ENCODE measurements around the gene OR8B12. TPM values are rescaled to one million over a fixed set of nuclear protein-coding genes. Genes with fewer than 3 reads are reported as not detected.

OR8B12 gene
- polyA plus RNA-seq, 2 of the 4 experiments (the other 2 are of a cell fraction): not detected

- TF ChIP-seq BHLHE40 (IDR thresholded peaks at IDR 0.05; ENCODE audit: low read depth, low read length): no peak
- TF ChIP-seq JUNB (IDR thresholded peaks at IDR 0.05): no peak
- no peak for TF ChIP-seq FOXS1 (CRISPR knock-in tag; IDR thresholded peaks at IDR 0.05)
- no peak for TF ChIP-seq ZNF302 (CRISPR knock-in tag; IDR thresholded peaks at IDR 0.05)
- TF ChIP-seq RARB (CRISPR knock-in tag; IDR thresholded peaks at IDR 0.05): no peak
- no peak for TF ChIP-seq JUN (IDR thresholded peaks at IDR 0.05)
- TF ChIP-seq HDAC2 (IDR thresholded peaks at IDR 0.05): no peak
- TF ChIP-seq RFX5 (IDR thresholded peaks at IDR 0.05): no peak
- TF ChIP-seq HMGXB4 (CRISPR knock-in tag; IDR thresholded peaks at IDR 0.05; ENCODE audit: borderline replicate concordance): no peak
- no peak for TF ChIP-seq E2F6 (IDR thresholded peaks at IDR 0.05; ENCODE audit: borderline replicate concordance, low read depth)
- no peak for TF ChIP-seq POLR2AphosphoS2 (conservative IDR thresholded peaks at IDR 0.05; ENCODE audit: low read length)
- no peak for TF ChIP-seq FOSL2 (IDR thresholded peaks at IDR 0.05)
- TF ChIP-seq FOSL2 (CRISPR knock-in tag; IDR thresholded peaks at IDR 0.05): no peak
- no peak for TF ChIP-seq CHD4 (IDR thresholded peaks at IDR 0.05; ENCODE audit: borderline replicate concordance)
- no peak for TF ChIP-seq HOXB5 (CRISPR knock-in tag; IDR thresholded peaks at IDR 0.05)
- CTCF ChIA-PET: no interaction called here
- FAIRE-seq: no peak
These were observed 23.5 kb downstream of the OR8B12 start for GRCh38 chr11:124519850-124520549.

GRCh38 chr11:124518989-124519451 lies 24.4 kb downstream of the OR8B12 start:
- DNase-seq (ENCODE audit: low read depth in 1 of 2, low spot score in 1 of 2) (no peak), ATAC-seq (no peak), FAIRE-seq (no peak)
- TF ChIP-seq RNF2 (IDR thresholded peaks at IDR 0.05; ENCODE audit: borderline replicate concordance, low read depth) (no peak), KDM1A (IDR thresholded peaks at IDR 0.05; ENCODE audit: low read depth) (no peak), POLR2AphosphoS2 (conservative IDR thresholded peaks at IDR 0.05; ENCODE audit: low read length) (no peak), PHF8 (IDR thresholded peaks at IDR 0.05; ENCODE audit: borderline replicate concordance, low read depth) (no peak), HEYL (CRISPR knock-in tag; IDR thresholded peaks at IDR 0.05) (no peak), PBX3 (IDR thresholded peaks at IDR 0.05) (no peak), HOXA7 (CRISPR knock-in tag; IDR thresholded peaks at IDR 0.05) (no peak), NPAS2 (CRISPR knock-in tag; IDR thresholded peaks at IDR 0.05; ENCODE audit: borderline replicate concordance) (no peak), BCL3 (IDR thresholded peaks at IDR 0.05) (no peak)
- WGBS (ENCODE audit: missing lambda C conversion rate): 60% methylated on average over 3 of the region's 3 CpGs
- H3K9me3 ChIP-seq: no peaks in the 10 kb centered on the region
- H3K27ac ChIP-seq: no peak overlapping the region
- CTCF ChIA-PET: interaction anchor here (0.6 kb wide), 1 partner anchor 296 kb away, joined by 3 read pairs; no protein-coding TSS in a partner anchor
- H3K4me2 ChIP-seq: no peak overlapping the region
- H3K4me1 ChIP-seq: no peaks in the 10 kb centered on the region
- no peak overlapping the region for H3K4me3 ChIP-seq
- POLR2A ChIA-PET: no interaction called here

More at GRCh38 chr11:124519850-124520549, 23.5 kb downstream of the OR8B12 start:
- no peak for ATAC-seq
- no peak overlapping the region for H3K4me2 ChIP-seq
- no peak overlapping the region for H3K4me3 ChIP-seq
- H3K27ac ChIP-seq: no peak overlapping the region
- H3K4me1 ChIP-seq: no peaks in the 10 kb centered on the region
- DNase-seq (ENCODE audit: low read depth in 1 of 2, low spot score in 1 of 2): no peak
- no peaks in the 10 kb centered on the region for H3K9me3 ChIP-seq
- WGBS (ENCODE audit: missing lambda C conversion rate): 0% methylated on average over 2 of the region's 2 CpGs
- POLR2A ChIA-PET: no interaction called here

Measured in A549 (cell line).